Activated CD4-positive, alpha-beta T cell treated with anti-CD3 and anti-CD28 coated beads, Interleukin-10, Interleukin-2, amounts not matched to agents 100 ng/mL and 50 ng/mL, durations not matched to agents 16 hours and 8 hours (primary cell): Measurements from ENCODE around the gene DGCR2.
"Not testable (repeated sequence)": the region's sequence is repeated elsewhere in the genome, so short reads cannot be mapped to it uniquely, and the experiment has no call there.

ENCODE experiments used
- DNase-seq: peaks from one replicate; pipeline ENCODE4 v3.0.0-alpha.2; 2020

Gene DGCR2

GRCh38 chr22:19056951-19057401, 65.2 kb downstream of the DGCR2 start:
- no peak for DNase-seq

GRCh38 chr22:19055801-19056200, 66.4 kb downstream of the DGCR2 start:
- no peak for DNase-seq

- no peak for DNase-seq
These were observed 69.2 kb downstream of the DGCR2 start for GRCh38 chr22:19052941-19053541.

- DNase-seq = no peak
These were observed 70.7 kb downstream of the DGCR2 start for GRCh38 chr22:19051381-19052072.

GRCh38 chr22:19050847-19051246, 71.4 kb downstream of the DGCR2 start:
- DNase-seq = not testable (repeated sequence)

GRCh38 chr22:19050117-19050516, 72.1 kb downstream of the DGCR2 start:
- no peak for DNase-seq

GRCh38 chr22:19048531-19048930, 73.7 kb downstream of the DGCR2 start:
- DNase-seq = no peak

GRCh38 chr22:19047993-19048392, 74.2 kb downstream of the DGCR2 start:
- DNase-seq = no peak

GRCh38 chr22:19046719-19047609, 75.2 kb downstream of the DGCR2 start:
- DNase-seq = no peak

GRCh38 chr22:19046287-19046686, 75.9 kb downstream of the DGCR2 start:
- DNase-seq = no peak

- DNase-seq = no peak
These were observed 77.1 kb downstream of the DGCR2 start for GRCh38 chr22:19045094-19045493.

- no peak for DNase-seq
These were observed 77.8 kb downstream of the DGCR2 start for GRCh38 chr22:19044381-19044780.

GRCh38 chr22:19043121-19044085, 78.8 kb downstream of the DGCR2 start:
- no peak for DNase-seq

- DNase-seq = no peak
These were observed 79.7 kb downstream of the DGCR2 start for GRCh38 chr22:19042285-19043120.

GRCh38 chr22:19041704-19042074, 80.5 kb downstream of the DGCR2 start:
- no peak for DNase-seq

- no peak for DNase-seq
These were observed 81.1 kb downstream of the DGCR2 start for GRCh38 chr22:19040888-19041703.

GRCh38 chr22:19040391-19040861, 81.8 kb downstream of the DGCR2 start:
- DNase-seq = no peak

GRCh38 chr22:19039796-19040280, 82.4 kb downstream of the DGCR2 start:
- DNase-seq = no peak

- no peak for DNase-seq
These were observed 82.8 kb downstream of the DGCR2 start for GRCh38 chr22:19039448-19039780.

GRCh38 chr22:19038728-19039447, 83.3 kb downstream of the DGCR2 start:
- no peak for DNase-seq
